Measurements from ENCODE around the gene C17orf100.
"Not testable (repeated sequence)": the region's sequence is repeated elsewhere in the genome, so short reads cannot be mapped to it uniquely, and the experiment has no call there.

Gene C17orf100

GRCh38 chr17:6670571-6670970 is 19.0 kb downstream of the C17orf100 start:
- no peak for FAIRE-seq

GRCh38 chr17:6670999-6671398 is 19.4 kb downstream of the C17orf100 start:
- no peak for FAIRE-seq

- no peak for FAIRE-seq
Observed at GRCh38 chr17:6671431-6671830, 19.9 kb downstream of the C17orf100 start.

- no peak for FAIRE-seq
Observed at GRCh38 chr17:6674586-6674985, 23.0 kb downstream of the C17orf100 start.

GRCh38 chr17:6675201-6675825 is 23.8 kb downstream of the C17orf100 start:
- no peak for FAIRE-seq

GRCh38 chr17:6676802-6677157 is 25.2 kb downstream of the C17orf100 start:
- FAIRE-seq: no peak

GRCh38 chr17:6677158-6677831 is 25.7 kb downstream of the C17orf100 start:
- no peak for FAIRE-seq

GRCh38 chr17:6677946-6678345 is 26.4 kb downstream of the C17orf100 start:
- no peak for FAIRE-seq

- no peak for FAIRE-seq
Observed at GRCh38 chr17:6679241-6679640, 27.7 kb downstream of the C17orf100 start.

GRCh38 chr17:6681176-6681575 is 29.6 kb downstream of the C17orf100 start:
- no peak for FAIRE-seq

- no peak for FAIRE-seq
Observed at GRCh38 chr17:6681671-6682070, 30.1 kb downstream of the C17orf100 start.

GRCh38 chr17:6682339-6682738 is 30.8 kb downstream of the C17orf100 start:
- no peak for FAIRE-seq

GRCh38 chr17:6683081-6683684 is 31.6 kb downstream of the C17orf100 start:
- FAIRE-seq: no peak

- no peak for FAIRE-seq
Observed at GRCh38 chr17:6683730-6684459, 32.3 kb downstream of the C17orf100 start.

- FAIRE-seq: no peak
Observed at GRCh38 chr17:6684460-6684783, 32.9 kb downstream of the C17orf100 start.

- no peak for FAIRE-seq
Observed at GRCh38 chr17:6684881-6685767, 33.6 kb downstream of the C17orf100 start.

- no peak for FAIRE-seq
Observed at GRCh38 chr17:6686026-6686425, 34.5 kb downstream of the C17orf100 start.

- FAIRE-seq: no peak
Observed at GRCh38 chr17:6688944-6689343, 37.4 kb downstream of the C17orf100 start.

- FAIRE-seq: no peak
Observed at GRCh38 chr17:6690641-6691040, 39.1 kb downstream of the C17orf100 start.

- no peak for FAIRE-seq
Observed at GRCh38 chr17:6691546-6691945, 40.0 kb downstream of the C17orf100 start.

GRCh38 chr17:6691958-6692357 is 40.4 kb downstream of the C17orf100 start:
- not testable (repeated sequence) for FAIRE-seq

- no peak for FAIRE-seq
Observed at GRCh38 chr17:6695051-6695450, 43.5 kb downstream of the C17orf100 start.

- no peak for FAIRE-seq
Observed at GRCh38 chr17:6695565-6695964, 44.0 kb downstream of the C17orf100 start.

Measured in G401.6 (cell line).